Amniotic stem cell (primary cell): Measurements from ENCODE around the gene POLG.

Experiments
- DNase-seq: peaks from one replicate; lab custom pipeline; 2025; lab: John Stamatoyannopoulos, UW

The POLG gene

DNA sequence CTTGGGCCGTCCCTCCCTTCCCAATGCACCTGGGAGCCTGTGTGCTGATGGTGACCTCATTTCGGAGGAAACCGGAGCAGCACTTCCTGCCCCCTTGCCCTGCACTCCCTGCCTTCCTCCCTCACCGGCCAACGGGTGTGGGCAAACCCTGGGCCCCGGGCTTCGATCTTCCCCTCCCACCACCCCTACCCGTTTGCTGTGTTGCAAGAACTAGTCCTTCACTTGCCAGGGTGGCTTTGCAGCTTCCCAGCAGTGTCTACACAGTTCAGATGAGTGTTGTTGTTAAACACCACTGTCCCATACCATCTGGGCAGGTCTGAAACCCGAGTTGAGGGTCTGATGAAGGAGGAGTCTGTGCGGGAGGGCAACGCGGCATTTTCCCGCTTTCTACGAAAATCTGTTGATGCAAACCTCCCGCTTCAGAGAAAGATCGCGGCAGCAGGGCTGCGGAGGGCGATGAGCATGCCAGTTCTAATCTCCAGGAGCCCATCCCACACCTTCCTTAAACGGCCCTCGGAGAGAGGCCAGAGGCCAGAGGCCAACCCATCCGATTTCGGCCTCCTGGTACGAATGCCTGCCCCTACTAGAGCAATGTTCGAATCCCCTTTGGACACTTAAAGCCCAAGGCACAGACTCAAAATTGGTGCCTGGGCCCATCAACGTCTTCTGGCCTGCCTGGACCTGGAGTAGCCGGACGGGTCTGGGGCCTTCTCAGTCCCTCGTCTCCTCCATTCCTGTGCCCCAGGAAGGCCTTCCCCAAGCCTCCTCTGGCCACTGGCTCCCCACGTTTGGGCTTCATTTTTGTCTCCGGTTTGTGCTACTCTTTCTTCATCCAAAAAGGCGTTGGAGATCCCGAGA is 35.7 kb upstream of the POLG start:
- no peak for DNase-seq

DNA sequence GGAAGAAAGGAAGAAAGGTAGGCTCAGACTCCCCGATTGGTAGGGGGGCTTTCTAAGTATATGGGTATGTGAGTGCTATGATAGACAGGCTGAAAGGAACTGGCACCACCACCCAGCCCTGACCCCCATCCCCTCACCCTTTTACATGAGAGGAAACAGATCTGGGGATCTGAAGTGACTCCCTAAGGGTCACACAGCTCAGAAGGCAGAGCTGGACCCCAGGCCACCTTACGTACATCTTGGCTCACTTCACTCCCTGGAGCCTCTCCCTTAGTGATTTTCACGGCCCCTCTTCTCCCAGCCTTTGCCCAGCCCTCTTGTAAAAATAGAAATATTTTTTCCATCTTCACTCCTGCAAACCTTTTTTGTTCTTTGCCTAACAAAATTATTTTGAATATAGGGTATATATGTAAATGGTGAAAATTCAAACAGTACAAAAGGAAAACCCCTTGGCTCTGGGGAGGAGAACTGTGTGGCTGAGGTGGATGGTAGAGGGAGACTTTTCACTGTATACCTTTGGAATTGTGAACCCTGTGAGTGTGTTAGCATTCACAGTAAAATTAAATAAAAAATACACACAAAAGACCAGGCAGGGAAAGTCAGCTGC is 34.8 kb upstream of the POLG start:
- no peak for DNase-seq

DNA sequence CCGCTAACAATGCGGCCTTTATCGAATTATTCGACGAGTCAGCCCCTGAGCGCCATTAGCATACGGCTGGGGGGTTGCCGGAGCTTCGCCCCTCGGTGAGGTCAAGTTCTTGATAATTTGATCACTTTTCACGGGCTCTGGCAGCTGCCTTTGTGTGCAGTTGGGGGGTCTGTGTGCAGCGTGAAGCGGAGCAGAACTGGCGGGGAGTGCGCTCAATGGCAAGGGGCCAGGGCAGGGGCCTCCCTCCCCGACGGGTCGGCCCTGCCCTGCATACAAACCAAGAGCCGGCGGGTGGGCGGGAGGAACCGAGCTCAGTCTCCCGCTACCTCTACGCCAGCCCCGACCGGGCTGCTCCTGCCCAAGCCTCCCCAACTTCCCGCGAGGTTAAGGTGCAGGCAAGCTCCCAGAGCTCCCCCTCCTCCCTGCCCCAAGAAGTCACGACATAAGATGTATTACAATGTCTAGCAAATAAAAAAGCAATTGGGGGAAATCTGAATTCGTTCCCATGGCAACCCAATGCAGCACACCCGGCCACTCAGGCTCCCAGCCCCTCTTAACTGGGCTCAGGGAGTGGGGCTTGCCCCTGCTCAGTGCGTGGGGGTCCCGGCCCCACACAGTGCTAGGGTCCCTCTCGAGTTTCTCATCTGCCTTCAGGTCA is 34.1 kb upstream of the POLG start:
- no peak for DNase-seq

DNA sequence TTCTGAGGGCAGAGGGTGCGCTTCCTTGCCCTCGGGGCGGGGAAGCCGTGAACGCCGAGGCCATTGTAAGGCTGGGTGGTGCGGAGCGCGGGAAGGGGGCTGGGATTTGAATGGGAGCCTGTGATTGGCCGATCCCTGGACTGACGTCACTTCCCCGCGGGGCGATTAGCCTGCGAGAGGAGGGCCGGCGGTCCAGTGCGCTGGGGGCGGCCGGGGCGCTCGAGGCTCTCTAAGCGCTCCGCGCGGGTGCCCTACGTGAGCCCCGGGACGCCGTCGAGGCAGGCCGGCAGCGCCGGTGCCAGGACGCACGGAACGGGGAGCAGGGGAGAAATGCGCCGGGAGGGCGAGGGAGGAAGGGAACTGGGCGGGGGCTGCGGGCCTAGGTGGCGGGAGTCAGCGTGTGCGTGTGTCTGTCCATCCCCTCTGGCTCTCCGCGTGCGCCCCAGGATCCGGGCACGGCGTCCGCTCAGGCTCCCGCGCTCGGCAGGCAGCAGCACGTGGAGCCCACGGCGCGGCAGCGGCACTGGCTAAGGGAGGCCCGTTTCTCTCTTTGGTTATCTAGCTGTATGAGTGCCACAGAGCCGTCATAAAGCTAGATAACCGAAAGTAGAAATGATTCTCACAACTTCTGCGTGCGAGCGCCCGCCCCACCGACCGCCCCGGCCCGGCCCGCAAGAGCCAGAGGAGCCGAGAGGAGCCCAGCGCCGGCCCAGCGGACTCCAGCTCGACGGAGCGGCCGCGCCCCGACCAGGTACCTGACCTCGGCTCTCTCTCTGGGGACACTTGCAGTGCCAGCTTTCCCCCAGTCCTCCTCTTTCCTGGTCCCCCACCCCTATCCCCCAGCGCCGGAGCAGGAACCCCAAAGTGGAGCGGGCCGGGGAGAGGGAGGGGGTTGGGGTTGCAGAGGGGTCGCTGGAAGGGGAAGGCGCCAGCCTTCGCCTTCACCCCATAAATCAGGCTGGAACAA is 33.1 kb upstream of the POLG start:
- no peak for DNase-seq

DNA sequence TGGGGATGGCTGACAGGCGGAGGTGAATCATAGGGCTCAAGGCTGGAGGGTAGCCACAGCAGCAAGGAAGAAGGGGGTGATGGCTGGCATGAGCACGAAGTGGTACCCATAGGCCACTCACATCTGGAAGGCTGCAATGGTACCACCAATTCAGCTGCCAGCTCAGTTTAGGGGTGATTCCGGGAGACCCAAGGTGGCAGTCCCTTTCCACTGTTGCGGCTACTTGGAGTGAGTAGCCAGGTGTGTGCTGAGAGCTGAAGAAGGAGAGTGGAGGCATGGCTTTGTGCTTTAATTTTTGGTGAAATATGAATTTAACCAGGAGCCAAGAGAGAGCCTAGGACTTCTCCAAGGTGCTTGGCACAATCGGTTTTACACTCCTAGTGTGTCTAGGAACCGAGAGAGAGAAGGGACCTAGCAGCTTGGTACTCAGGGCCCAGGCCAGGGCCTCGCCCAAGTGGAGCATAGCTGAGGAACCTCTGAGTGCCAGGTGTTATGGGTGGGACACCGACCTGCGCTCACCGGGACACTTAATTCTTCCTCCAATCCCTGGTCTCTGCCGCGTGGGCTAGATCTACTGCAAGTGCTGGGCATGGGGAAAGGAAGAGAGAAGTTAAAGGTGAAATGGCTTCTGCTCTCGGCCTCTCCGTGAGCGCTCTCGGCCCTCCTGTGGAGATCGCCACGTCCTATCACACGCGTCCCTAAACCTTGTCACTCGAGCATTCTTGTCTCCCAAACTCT is 32.2 kb upstream of the POLG start:
- DNase-seq: no peak

DNA sequence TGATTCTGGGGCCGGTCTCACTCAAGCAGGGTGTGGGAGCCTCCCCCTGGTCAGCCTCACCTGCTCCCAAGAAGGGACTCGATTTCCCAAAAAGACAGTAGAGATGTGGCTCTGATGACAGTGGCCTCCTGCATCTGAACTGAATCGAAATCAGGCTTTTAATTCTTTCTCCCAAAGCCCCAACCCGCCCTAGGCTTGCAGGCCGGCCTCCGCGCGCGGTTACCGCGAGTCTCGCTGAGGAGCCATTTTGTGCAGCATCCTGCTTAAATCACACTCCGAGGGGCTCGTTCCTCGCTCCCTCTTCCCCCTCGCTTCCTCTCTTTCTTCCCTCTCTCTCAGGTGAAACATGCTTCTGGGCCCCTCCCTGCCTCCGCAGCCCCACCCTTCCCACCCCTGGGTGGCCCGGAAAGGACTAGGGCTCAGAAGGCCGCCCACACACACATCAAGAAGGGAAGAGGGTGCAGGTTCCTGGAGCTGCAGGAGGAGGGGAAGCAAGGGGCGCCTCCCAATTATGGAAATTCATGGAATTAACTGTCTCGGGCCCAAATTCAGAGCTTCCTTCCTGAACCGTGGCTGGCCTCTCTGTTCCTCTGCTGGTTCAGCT is 30.9 kb upstream of the POLG start:
- DNase-seq: no peak

DNA sequence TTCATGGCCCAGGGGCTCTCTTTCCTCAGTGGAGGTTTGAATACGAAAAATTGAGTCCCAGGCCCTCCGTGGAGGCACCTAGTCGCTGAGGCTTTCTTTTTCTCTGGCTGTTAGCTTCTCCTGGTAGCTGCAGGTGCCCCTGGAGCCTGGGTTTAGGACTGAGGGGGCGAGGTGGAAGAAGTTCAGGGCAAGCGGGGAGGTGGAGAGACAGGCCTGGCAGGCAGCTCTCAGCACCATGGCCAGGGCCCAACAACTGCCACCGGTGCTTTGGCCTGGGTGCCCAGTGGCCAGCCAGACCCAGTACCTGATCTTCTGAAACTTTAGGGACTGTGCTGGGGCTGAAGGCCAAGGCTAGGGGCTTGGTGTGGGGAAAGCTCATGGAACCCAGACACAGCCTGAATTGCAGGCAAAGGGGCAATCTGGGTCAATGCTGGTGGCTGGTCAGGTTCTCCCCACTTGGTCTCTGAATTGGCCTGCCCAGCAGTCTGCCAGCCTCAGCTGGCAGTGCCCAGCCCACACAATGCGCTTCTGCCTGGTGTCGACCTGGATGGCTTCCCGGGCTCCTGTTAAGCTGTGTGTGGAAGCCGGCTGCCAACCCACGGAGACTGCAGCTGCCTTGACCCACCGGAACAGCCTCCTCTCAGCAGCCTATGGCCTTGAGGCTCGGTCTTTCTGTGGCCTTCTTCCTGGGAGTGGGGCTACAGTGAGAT is 30.3 kb upstream of the POLG start:
- no peak for DNase-seq

DNA sequence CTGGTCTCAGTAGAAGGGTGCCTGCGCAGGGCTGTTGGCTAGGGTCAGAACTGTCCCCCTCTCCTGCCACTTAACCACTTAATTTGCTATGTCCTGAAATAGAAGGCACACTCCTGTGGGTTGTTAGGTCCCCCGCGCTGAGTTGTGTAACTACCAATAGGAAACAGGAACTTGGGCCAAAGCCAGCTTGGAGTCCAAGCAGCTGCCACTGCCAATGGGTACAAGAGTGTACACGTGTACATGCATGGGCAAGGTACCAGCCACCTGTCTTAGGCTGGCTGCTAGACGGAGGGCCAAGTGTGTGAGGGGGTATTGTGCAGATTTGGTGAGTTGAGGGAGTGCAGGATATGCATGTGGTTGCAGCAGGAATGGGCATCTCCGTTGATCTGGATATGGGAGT is 29.7 kb upstream of the POLG start:
- DNase-seq: no peak

DNA sequence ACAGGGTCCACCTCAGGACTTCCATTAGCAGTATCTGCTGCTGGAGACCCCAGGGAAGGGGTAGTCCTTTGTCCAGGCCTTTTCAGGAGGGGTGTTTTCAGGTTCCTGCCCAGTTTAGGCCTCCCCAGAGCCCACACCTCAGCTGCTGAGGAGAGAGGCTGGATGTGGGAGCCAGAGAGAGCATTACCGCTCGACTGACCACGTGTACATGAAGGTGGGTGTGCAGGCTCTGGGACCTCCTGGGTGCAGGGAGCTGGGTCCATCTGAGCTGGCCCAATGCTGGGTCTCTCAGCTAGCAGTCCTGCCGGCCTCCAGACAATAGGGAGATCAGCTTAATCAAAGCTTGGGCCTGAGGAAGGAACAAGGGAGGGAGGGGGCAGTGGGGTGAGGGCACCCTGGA is 29.1 kb upstream of the POLG start:
- DNase-seq: no peak

DNA sequence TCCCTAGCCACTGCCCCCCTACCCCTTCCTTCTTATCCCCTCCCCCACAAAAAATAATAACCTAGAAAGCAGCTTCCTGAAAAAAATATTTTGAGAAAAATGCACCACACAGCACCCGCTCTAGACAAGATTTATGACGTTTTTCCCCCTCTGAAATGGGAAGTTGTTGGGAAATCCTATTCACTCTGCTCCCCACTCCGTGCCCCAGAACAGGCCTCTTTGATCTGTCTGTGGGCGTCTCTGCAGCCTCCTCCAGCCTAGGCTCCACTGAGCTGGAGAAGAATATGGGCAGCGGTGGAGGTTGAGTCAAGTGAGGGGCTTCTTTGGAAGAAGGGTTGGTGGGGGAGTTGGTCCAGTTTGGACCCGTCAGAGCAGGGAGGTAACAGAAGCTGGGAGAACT is 28.5 kb upstream of the POLG start:
- DNase-seq: no peak

DNA sequence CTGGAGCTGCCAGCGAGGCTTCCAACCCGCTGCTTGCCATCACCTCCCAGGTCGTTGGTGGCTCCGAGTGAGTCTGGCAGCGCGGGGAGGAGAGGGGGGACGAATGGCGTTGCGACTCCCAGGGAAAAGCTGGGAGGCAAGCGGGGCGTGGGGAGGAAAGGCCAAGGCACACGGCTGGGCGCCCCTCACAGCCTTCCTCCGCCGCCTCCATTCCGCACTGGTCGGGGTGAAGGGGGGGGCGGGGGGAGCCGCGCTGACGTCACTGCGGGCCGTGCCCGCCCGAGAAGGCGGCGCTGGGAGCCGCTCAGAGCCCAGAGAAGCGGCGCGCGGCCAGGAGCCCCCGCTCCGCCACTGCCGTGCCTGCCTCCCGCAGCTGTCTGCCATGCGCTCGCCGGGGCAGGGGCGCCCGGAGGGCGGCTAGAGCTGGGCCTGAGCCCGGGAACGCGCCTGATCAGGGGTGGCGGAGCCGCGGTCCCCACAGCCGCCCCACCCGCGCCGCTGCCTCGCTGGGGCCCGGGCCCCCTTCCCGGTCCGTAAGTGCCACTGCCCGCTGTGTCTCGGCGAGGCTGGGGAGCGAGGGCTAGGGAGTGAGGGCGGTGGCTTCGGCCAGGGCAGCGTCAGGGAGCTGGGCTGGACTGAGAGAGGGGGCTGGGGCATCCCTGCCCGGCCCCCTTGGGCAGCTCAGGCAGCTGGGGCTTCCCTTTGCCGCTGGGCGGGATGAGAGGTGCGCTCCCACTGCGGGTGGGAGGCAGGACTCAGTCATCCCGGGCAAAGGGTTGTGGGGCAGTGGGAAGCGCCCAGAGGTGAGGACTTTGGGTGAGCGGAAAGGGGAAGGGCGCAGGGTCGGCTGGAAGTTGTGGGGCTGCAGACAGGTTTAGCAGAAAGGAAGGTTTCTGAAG is 27.8 kb upstream of the POLG start:
- no peak for DNase-seq

DNA sequence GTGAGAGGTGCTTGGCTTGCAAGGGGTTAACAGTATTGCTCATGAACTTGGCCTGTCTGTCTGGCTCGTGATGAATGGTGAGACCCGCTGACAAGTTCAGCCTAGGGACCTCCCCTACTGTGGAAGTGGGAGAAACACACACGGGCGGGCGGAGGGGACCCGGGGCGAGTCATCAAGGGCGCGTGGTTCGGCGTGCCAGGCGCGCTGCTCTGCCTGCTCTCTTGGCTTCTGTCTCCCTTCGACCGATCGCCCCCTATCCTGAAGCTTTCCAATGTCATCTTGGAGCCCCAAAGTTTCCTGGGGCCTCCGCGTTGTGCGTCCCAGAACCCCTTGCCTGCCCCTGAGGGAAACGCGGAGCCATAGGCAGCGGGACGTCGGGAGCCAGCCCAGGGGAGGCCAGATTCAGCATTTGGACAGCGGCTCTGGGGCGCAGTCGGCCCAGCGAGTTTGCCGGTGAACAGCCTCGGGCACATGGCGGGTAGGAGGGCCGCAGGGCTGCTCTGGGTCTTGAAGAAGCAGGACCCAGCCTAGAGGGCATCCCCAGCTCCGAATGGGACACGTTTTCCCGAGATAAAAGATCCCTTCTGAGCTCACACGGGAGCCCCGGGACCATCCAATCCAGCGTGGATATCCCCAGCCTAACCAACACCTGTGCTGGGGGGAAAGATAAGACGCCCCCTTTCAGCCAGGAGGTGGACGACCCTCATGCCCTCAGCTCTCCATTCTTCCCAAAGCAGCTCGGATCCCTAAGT is 27.0 kb upstream of the POLG start:
- peak; percentile 19 for DNase-seq

DNA sequence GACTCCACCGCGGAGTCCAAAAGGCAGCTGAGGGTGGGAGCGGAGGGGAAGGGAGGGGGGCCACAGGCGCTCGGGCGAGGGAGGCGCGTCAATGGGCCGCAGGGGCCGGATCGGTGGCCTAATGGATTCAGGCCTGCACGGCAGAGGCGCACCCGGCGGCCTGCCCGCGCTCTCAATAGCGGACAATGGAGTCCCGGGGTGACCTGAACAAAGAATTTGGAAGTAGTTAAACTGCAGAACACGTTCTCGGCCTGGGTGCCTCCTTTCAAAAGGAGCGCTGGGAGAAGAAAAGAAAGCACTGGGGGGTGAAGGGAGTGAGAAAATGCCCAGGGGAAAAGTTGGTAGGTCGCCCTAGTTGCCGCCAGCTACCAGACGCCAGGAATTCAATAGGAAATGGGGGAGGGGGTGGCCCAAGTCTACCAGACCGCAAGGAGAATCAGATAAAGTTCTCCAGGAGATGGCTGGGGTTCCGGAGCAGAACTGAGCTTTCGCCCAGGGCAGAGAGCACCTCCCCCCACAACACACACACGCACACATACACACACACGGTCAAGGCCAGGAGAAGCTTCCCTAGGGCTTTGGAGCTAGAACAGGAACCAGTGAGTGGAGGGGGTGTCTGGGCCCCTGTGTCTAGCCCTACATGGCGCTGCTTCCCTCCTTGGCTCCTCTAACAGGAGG is 25.8 kb upstream of the POLG start:
- DNase-seq: no peak

DNA sequence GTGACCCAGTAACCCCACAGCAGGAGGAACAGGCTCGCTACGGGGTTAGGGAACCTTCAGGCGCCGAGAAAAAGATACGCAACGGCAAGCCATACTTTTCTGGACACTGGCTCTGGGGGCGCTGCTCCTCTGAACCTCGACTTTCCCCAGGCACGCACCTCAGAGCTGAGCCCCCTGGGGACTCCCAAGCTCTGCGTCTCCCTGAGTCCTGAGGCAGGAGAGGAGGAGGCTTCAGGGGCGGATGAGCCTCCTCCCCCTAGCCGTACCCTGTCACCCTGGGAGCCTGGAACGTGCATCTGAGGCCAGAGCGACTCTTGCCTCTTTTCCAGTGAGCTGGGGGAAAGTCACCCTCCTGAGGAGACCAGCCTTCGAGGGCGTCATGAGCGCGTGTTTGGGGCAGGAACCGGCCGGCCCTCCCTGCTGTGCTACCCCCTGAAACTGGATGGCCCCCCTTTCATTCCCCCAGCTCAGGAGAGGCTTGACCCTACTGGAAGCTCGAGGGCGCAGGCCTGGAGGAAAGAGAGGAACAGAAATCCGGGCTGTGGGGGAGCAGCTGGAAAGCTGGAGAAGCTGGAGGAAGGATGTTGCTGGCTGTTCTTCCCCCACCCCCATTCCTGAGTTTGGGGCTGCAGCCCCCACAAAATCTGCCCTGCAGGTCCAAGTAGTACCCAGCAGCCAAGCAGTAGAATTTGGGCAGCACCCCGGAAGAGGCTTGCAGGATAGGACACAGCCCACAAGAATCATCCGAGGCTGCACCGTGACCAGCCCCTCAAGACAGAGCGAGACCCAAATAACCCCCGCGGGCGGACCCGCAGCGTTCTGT is 25.1 kb upstream of the POLG start:
- DNase-seq: no peak

DNA sequence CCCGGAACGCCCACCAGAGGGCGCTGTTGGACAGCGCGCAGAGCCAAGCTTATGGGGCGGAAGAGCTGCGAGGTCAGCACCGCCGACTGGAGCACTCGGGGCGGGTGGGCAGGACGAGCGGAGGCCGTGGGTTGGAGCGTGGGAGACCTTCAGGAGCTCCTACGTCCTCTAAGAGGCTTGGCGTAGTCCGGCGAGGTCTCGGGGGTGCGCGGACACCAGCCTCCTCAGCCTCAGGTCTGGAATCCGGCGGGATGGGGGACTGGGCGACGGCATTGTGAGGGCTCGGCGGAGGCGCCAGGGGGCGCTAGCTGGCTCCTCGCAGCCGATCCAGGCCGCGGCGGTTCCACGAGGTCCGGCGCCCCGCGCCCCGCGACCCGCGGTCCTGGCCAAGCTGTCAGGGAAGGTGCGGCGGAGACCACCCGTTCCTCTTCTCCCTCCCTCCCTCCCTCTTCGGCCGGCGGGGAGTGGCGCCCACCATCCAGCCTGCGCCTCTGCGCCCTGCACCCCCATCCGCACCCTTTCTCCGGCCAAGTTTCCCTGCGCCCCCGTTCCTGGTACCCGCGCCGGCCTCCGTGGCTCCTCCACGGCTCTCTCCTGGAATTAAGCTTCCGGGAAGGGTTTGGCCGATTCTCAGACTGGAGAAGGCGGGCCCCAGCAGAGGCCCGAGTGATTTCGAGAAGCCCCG is 24.3 kb upstream of the POLG start:
- DNase-seq: peak; percentile 11

DNA sequence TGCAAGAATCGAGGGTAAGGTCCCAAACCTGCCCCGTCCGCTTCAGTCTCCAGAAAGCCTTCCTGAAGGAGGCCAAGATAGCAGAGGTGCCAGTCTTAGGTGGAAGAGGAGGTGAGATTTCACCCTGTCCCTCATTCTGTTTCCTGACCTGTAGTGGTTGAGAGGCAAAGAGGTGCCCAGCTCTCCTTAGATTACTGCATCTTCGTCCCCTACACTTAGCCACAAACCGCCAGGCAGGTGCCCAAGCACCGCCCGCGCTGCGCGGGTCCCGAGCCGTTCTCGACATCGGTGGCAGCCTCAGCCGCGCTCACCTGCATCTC is 23.8 kb upstream of the POLG start:
- DNase-seq: no peak
